Calu3 (cell line): Measurements from ENCODE around the gene WWOX. TPM values are rescaled to one million over a fixed set of nuclear protein-coding genes. Genes with fewer than 3 reads are reported as not detected.

Source experiments
- BruUV-seq: library from RNA; stranded (reverse); fragments of 400-500 nt; replicated peaks from 2 replicates; lab custom pipeline; 2021; lab: Mats Ljungman, UMichigan
- CTCF ChIA-PET: fragments of 300-600 bp; sonication (Branson Sonifier 250); formaldehyde crosslinking; loops from one replicate; lab custom pipeline; 2022; ENCODE audit warnings: antibody characterized with exemption; lab: Charles Lee
- DNase-seq: peaks from one replicate; pipeline ENCODE4 v3.0.0; 2022
- H3K27ac Mint-ChIP-seq: one replicate; pipeline ENCODE4 v1.8.0; 2022; ENCODE audit warnings: mixed read lengths; ENCODE audit not compliant: unreplicated experiment
- H3K27me3 Mint-ChIP-seq: one replicate; pipeline ENCODE4 v1.8.0; 2022; ENCODE audit warnings: mixed read lengths; ENCODE audit not compliant: unreplicated experiment
- H3K36me3 Mint-ChIP-seq: one replicate; pipeline ENCODE4 v1.8.0; 2022; ENCODE audit warnings: mild to moderate bottlenecking, moderate library complexity, mixed read lengths; ENCODE audit not compliant: insufficient read depth, unreplicated experiment
- H3K4me1 Mint-ChIP-seq: one replicate; pipeline ENCODE4 v1.8.0; 2022; ENCODE audit warnings: mild to moderate bottlenecking, low read depth, mixed read lengths; ENCODE audit not compliant: unreplicated experiment
- H3K4me3 Mint-ChIP-seq: one replicate; pipeline ENCODE4 v1.8.0; 2022; ENCODE audit warnings: mild to moderate bottlenecking, low read depth, moderate library complexity, mixed read lengths; ENCODE audit not compliant: unreplicated experiment
- H3K9me3 Mint-ChIP-seq: one replicate; pipeline ENCODE4 v1.8.0; 2022; ENCODE audit warnings: low read depth, mixed read lengths; ENCODE audit not compliant: unreplicated experiment
- CTCF ChIP-seq: fragments of 200-600 bp; IDR thresholded peaks from one replicate; pipeline ENCODE4 v1.8.0; 2022; ENCODE audit warnings: antibody characterized with exemption; ENCODE audit not compliant: unreplicated experiment
- intact Hi-C: fragments of 100-400 bp; cut with micrococcal nuclease; formaldehyde crosslinking; loops from one replicate; pipeline ENCODE4 v1.10.0; 2022; ENCODE audit not compliant: unreplicated experiment
- total RNA-seq: library from RNA; stranded (reverse); gene quantifications from 2 replicates; pipeline ENCODE4 v1.2.3, GENCODE V29; 2022

Gene WWOX
- total RNA-seq, 1 experiment from 2014 or later = 33.5 TPM

- DNase-seq = no peak
- no peak for TF ChIP-seq CTCF
- intact Hi-C loops = no loop called here
- no peaks in the 10 kb centered on the region for H3K27me3 Mint-ChIP-seq
- BruUV-seq = no TSS peak
- CTCF ChIA-PET = interaction anchor here (0.9 kb wide), 1 partner anchor 224 kb away, joined by 3 read pairs; no protein-coding TSS in a partner anchor
- H3K4me1 Mint-ChIP-seq = no peaks in the 10 kb centered on the region
- no peaks in the 10 kb centered on the region for H3K36me3 Mint-ChIP-seq
- no peaks in the 10 kb centered on the region for H3K9me3 Mint-ChIP-seq
- no peak overlapping the region for H3K27ac Mint-ChIP-seq
- H3K4me3 Mint-ChIP-seq = no peak overlapping the region
Observed at GRCh38 chr16:78192734-78193488, 93.5 kb downstream of the WWOX start.

- H3K36me3 Mint-ChIP-seq = no peaks in the 10 kb centered on the region
- H3K27ac Mint-ChIP-seq = no peak overlapping the region
- intact Hi-C loops = no loop called here
- TF ChIP-seq CTCF = no peak
- no peaks in the 10 kb centered on the region for H3K27me3 Mint-ChIP-seq
- H3K4me1 Mint-ChIP-seq = peaks cover 18% of the 10 kb centered on the region
- no peak for DNase-seq
- H3K9me3 Mint-ChIP-seq = no peaks in the 10 kb centered on the region
- H3K4me3 Mint-ChIP-seq = no peak overlapping the region
- BruUV-seq = no TSS peak
- CTCF ChIA-PET = no interaction called here
Observed at GRCh38 chr16:78194948-78195347, 95.5 kb downstream of the WWOX start.

GRCh38 chr16:78195797-78196196 is 96.3 kb downstream of the WWOX start:
- Mint-ChIP-seq H3K27ac (no peak overlapping the region), H3K9me3 (no peaks in the 10 kb centered on the region), H3K4me3 (no peak overlapping the region), H3K27me3 (no peaks in the 10 kb centered on the region), H3K36me3 (no peaks in the 10 kb centered on the region), H3K4me1 (peaks cover 27% of the 10 kb centered on the region)
- BruUV-seq = no TSS peak
- DNase-seq = no peak
- CTCF ChIA-PET = no interaction called here
- no peak for TF ChIP-seq CTCF
- intact Hi-C loops = no loop called here

GRCh38 chr16:78196502-78196901 is 97.0 kb downstream of the WWOX start:
- H3K27ac Mint-ChIP-seq = no peak overlapping the region
- intact Hi-C loops = no loop called here
- no peaks in the 10 kb centered on the region for H3K27me3 Mint-ChIP-seq
- no TSS peak for BruUV-seq
- DNase-seq = no peak
- H3K4me3 Mint-ChIP-seq = no peak overlapping the region
- H3K4me1 Mint-ChIP-seq = peaks cover 32% of the 10 kb centered on the region
- no peaks in the 10 kb centered on the region for H3K9me3 Mint-ChIP-seq
- CTCF ChIA-PET = no interaction called here
- TF ChIP-seq CTCF = no peak
- no peaks in the 10 kb centered on the region for H3K36me3 Mint-ChIP-seq
